Tibial nerve (tissue), 4 donors: ENCODE measurements around the gene TIMM13. TPM values are rescaled to one million over a fixed set of nuclear protein-coding genes. Genes with fewer than 3 reads are reported as not detected.
A peak's percentile ranks its signal among the peaks of the same experiment; 100 is the strongest.

Source experiments
- DNase-seq, 2 donors: peaks; one replicate each; pipeline ENCODE4 v3.0.0-alpha.2; 2019; ENCODE audit warnings: low spot score in 2 of 2
- H3K27ac ChIP-seq, 4 donors: fragments of 200-600 bp; sonication (generic) in 3 of 4; one replicate each; pipeline ENCODE4 v1.5.1; 2017 to 2019; ENCODE audit warnings: mild to moderate bottlenecking in 1 of 4
- H3K27me3 ChIP-seq, 2 donors: fragments of 200-600 bp; sonication (generic) in 1 of 2; one replicate each; pipeline versions ENCODE4 v1.5.1 to v1.6.0; 2017 to 2019
- H3K36me3 ChIP-seq, 3 donors: fragments of 200-600 bp; sonication (generic); one replicate each; pipeline ENCODE4 v1.5.1; 2018 to 2019
- H3K4me1 ChIP-seq, 4 donors: fragments of 200-600 bp; sonication (generic) in 3 of 4; one replicate each; pipeline ENCODE4 v1.5.1; 2017 to 2019
- H3K4me3 ChIP-seq, 4 donors: fragments of 200-600 bp; sonication (generic) in 3 of 4; one replicate each; pipeline ENCODE4 v1.5.1; 2017 to 2019; ENCODE audit warnings: mild to moderate bottlenecking in 1 of 4, moderate library complexity in 1 of 4
- H3K9me3 ChIP-seq, 4 donors: fragments of 200-600 bp; sonication (generic) in 3 of 4; one replicate each; pipeline ENCODE4 v1.5.1; 2017 to 2019
- EP300 ChIP-seq, 2 donors: sonication (generic); formaldehyde crosslinking; IDR thresholded peaks; one replicate each; pipeline ENCODE4 v1.6.1; 2017; ENCODE audit warnings: antibody characterized with exemption in 2 of 2, mild to moderate bottlenecking in 1 of 2
- POLR2A ChIP-seq, 2 donors: fragments of 450-650 bp; IDR thresholded peaks; one replicate each; pipeline ENCODE4 v1.6.1; 2017; ENCODE audit warnings: antibody characterized with exemption in 2 of 2, mild to moderate bottlenecking in 2 of 2, moderate library complexity in 2 of 2
- WGBS, 2 donors: methylation state at CpG; one replicate each; pipeline ENCODE4 v1.1.5; 2018; 5-methylcytosine and 5-hydroxymethylcytosine counted together
- total RNA-seq, 4 donors: library from RNA; depleted of rRNA; stranded (reverse); fragments of >200 nt; gene quantifications; one replicate each; pipeline ENCODE4 v1.1.0, GENCODE V29; 2016
- TF ChIP-seq, protein P1 (sequence below), 5 experiments: fragments of 200-600 bp in 3 of 5; fragments of 450-650 bp in 2 of 5; sonication (generic) in 3 of 5; IDR thresholded peaks; one replicate each; pipeline ENCODE4 v1.5.1; 2016 to 2019; ENCODE audit warnings: antibody characterized with exemption in 5 of 5, mild to moderate bottlenecking in 3 of 5, moderate library complexity in 2 of 5

The TIMM13 gene
- total RNA-seq, 4 donors from 2014 or later, result 28.8 to 48.9 (median 32.3) TPM

DNA sequence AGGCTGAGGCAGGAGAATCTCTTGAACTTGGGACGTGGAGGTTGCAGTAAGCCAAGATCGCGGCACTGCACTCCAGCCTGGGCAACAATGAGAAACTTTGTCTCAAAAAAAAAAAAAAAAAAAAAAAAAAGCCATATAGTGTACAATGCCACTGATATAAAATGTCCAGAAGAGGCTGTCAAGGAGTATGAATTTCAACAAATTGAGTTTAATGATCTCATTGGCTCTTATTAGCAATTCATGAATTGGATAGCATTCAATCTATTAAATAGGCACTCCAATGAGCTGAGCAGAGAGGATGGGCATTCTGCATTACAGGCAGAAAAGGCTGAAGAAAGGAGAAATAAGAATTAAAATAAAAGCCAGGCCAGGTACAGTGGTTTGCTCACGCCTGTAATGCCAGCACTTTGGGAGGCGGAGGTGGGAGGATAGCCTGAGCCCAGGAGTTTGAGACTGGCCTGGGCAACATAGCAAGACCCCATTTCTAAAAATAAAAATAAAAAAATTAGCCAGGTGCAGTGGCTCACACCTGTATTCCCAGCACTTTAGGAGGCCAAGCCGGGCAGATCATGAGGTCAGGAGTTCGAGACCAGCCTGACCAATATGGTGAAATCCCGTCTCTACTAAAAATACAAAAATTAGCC is 30.1 kb upstream of the TIMM13 start:
- TF ChIP-seq EP300 (IDR thresholded peaks at IDR 0.05) (no peak), POLR2A (IDR thresholded peaks at IDR 0.05) (no peak)
- TF ChIP-seq, protein P1, sequence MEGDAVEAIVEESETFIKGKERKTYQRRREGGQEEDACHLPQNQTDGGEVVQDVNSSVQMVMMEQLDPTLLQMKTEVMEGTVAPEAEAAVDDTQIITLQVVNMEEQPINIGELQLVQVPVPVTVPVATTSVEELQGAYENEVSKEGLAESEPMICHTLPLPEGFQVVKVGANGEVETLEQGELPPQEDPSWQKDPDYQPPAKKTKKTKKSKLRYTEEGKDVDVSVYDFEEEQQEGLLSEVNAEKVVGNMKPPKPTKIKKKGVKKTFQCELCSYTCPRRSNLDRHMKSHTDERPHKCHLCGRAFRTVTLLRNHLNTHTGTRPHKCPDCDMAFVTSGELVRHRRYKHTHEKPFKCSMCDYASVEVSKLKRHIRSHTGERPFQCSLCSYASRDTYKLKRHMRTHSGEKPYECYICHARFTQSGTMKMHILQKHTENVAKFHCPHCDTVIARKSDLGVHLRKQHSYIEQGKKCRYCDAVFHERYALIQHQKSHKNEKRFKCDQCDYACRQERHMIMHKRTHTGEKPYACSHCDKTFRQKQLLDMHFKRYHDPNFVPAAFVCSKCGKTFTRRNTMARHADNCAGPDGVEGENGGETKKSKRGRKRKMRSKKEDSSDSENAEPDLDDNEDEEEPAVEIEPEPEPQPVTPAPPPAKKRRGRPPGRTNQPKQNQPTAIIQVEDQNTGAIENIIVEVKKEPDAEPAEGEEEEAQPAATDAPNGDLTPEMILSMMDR (IDR thresholded peaks at IDR 0.05), result no peak
- no peaks in the 10 kb centered on the region for H3K27me3 ChIP-seq
- H3K27ac ChIP-seq, result peak overlapping the region; percentile 34 to 90 (median 76)
- peaks cover 4 to 38% (median 22%) of the 10 kb centered on the region in 4 donors for H3K4me1 ChIP-seq
- no peaks in the 10 kb centered on the region for H3K9me3 ChIP-seq
- H3K4me3 ChIP-seq, result peak overlapping the region; percentile 16 to 100 (median 60)
- no peak for DNase-seq
- H3K36me3 ChIP-seq, result peaks cover 0 to 8% (median 0%) of the 10 kb centered on the region in 3 donors
- 79 to 80% methylated on average over 8 of the region's 8 CpGs for WGBS, 2 donors

DNA sequence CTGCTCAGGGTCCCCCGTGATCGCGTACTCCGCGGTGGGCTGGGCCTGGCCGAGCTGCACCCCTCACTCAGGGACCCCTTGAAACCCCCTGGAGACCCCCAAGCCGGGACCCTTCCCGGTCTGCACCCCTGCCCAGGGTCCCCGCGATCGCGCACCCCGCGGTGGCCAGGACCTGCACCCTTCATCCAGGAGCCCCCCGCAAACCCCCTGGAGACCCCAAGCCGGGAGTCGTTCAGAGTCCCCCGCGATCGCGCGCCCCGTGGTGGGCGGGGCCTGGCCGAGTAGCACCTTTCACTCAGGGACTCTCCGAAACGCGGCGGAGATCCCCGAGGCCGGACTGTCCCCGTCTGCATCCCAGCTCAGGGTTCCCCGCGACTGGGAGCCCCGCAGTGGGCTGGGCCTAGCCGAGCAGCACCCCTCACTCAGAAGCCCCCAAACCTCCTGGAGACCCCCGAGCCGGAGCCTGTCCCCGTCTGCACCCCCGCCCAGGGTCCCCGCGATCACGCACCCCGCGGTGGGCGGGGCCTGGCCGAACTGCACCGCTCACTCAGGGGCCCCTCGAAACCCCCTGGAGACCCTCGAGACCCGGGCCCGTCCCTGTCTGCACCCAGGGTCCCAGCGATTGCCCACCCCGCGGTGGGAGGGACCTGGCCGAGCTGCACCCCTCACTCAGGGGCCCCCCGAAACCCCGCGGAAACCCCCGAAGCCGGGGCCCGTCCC is 28.6 kb upstream of the TIMM13 start:
- Histone ChIP-seq H3K27me3 (no peaks in the 10 kb centered on the region), H3K9me3 (no peaks in the 10 kb centered on the region), H3K27ac (peak overlapping the region in 2 of 4 donors; percentile 68 to 79), H3K36me3 (peaks cover 0 to 22% (median 0%) of the 10 kb centered on the region in 3 donors), H3K4me3 (peak overlapping the region; percentile 65 to 100 (median 86)), H3K4me1 (peaks cover 0 to 25% (median 12%) of the 10 kb centered on the region in 4 donors)
- TF ChIP-seq, protein P1 (IDR thresholded peaks at IDR 0.05), result no peak
- no peak for TF ChIP-seq POLR2A (IDR thresholded peaks at IDR 0.05)
- no peak for TF ChIP-seq EP300 (IDR thresholded peaks at IDR 0.05)
- DNase-seq, result no peak
- WGBS, 2 donors, result 0% methylated on average over 8 to 17 of the region's 62 CpGs

DNA sequence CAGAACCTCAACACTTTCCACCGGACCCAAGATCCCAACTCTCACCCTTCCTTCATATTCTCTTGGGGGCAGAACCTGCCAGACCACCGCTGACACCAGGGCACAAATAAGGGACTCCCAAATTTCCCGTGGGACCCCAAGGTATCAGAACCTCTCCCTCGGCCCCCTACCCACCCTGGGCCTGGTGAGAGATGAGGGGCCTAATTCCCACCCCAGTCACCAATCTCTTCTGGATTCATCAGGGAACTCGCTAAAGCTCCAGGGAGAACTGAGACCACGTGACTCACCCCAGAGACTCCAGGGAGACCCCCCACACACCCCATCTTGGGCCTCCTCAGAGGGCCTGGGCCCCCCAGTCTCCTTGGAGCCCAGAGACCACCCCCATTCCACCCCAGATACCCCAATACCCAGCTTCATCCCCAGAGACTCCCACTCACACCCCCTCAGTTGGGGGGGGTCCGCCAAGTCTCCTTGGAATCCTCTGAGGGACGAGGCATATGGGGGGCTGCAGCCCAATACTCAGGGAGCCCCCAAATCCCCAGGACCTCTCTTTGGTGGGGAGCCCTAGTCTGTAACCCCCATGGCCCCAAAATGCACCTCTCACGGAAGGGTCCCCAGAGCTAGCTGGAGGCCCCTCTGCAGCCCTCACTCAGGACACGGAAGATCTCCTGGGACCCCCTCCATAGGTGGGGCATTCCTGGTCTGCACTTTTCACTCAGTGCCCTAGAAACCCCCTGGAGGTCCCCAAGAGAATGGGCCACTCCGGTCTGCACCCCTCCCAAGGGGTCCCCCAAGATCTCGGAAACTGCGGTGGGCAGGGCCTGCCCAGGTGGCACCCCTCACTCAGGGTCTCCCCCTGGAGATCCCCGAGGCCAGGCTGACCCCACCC is 27.8 kb upstream of the TIMM13 start:
- Histone ChIP-seq H3K4me3 (peak overlapping the region; percentile 65 to 100 (median 86)), H3K27ac (peak overlapping the region in 1 of 4 donors; percentile 79), H3K9me3 (no peaks in the 10 kb centered on the region), H3K4me1 (peaks cover 0 to 25% (median 12%) of the 10 kb centered on the region in 4 donors), H3K27me3 (no peaks in the 10 kb centered on the region), H3K36me3 (peaks cover 0 to 30% (median 0%) of the 10 kb centered on the region in 3 donors)
- 54 to 71% methylated on average over 12 to 14 of the region's 14 CpGs for WGBS, 2 donors
- TF ChIP-seq, protein P1 (IDR thresholded peaks at IDR 0.05), result no peak
- no peak for TF ChIP-seq POLR2A (IDR thresholded peaks at IDR 0.05)
- TF ChIP-seq EP300 (IDR thresholded peaks at IDR 0.05), result no peak
- no peak for DNase-seq

DNA sequence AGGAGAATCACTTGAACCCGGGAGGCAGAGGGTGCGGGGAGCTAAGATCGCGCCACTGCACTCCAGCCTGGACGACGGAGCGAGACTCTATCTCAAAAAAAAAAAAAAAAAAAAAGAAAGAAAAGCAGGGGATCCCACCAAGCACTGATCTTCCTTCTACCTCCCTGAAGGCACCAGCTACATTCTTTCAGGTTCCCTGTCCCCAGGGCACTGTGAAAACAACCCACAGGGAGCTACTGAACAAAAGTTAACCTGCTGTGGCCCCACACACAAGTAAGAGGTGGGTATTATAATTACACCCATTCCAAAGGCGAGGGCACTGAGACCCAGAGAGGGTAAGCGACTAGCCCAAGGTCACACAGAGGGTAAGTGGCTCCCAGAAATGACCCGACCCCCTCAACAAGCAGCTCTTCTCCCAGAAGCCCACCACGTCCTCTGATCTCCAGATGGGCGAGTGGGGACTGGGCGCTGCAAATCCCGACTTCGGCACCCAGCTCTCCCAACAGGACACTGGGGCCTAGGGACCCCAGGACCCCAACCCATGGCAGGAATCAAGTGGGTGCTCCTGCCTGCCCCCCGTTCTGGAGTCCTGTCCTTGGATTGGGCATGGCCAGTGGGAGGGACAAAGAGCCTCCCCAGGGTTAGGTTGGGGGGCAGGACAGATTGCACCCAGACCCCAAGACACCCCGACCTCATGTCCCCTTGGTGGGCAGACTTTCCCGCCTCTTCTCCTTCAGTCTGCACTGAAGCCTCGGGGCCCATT is 27.0 kb upstream of the TIMM13 start:
- Histone ChIP-seq H3K9me3 (no peaks in the 10 kb centered on the region), H3K4me3 (no peak overlapping the region), H3K27me3 (no peaks in the 10 kb centered on the region), H3K27ac (no peak overlapping the region), H3K4me1 (peaks cover 0 to 25% (median 12%) of the 10 kb centered on the region in 4 donors), H3K36me3 (peaks cover 0 to 32% (median 0%) of the 10 kb centered on the region in 3 donors)
- TF ChIP-seq POLR2A (IDR thresholded peaks at IDR 0.05), result no peak
- no peak for TF ChIP-seq EP300 (IDR thresholded peaks at IDR 0.05)
- TF ChIP-seq, protein P1 (IDR thresholded peaks at IDR 0.05), result no peak
- 84 to 87% methylated on average over 18 to 19 of the region's 19 CpGs for WGBS, 2 donors
- DNase-seq, result no peak
